Measurements from ENCODE around the gene CPSF3.

DNA sequence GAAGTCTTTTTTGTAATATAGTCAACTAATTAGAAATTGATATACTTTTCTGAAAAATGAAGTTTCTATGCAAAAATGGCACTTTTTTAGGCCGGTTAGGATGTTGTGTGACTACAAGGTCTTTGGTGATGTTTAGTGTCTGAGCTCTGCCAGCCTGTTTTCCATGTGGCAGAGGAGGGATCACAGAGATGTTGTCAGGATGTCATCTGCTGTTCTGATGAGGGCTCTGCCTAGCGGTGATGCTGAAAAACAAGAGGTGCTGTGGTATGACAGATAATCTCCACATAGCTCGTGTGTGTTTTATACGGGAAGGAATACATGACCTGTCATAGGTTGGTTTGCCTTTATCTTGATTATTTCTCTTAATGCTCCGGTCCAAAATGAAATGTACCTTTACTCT is 38.9 kb downstream of the CPSF3 start:
- TF ChIP-seq, protein P1, sequence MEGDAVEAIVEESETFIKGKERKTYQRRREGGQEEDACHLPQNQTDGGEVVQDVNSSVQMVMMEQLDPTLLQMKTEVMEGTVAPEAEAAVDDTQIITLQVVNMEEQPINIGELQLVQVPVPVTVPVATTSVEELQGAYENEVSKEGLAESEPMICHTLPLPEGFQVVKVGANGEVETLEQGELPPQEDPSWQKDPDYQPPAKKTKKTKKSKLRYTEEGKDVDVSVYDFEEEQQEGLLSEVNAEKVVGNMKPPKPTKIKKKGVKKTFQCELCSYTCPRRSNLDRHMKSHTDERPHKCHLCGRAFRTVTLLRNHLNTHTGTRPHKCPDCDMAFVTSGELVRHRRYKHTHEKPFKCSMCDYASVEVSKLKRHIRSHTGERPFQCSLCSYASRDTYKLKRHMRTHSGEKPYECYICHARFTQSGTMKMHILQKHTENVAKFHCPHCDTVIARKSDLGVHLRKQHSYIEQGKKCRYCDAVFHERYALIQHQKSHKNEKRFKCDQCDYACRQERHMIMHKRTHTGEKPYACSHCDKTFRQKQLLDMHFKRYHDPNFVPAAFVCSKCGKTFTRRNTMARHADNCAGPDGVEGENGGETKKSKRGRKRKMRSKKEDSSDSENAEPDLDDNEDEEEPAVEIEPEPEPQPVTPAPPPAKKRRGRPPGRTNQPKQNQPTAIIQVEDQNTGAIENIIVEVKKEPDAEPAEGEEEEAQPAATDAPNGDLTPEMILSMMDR (conservative IDR thresholded peaks at IDR 0.05): no peak
- TF ChIP-seq ZFX (IDR thresholded peaks at IDR 0.05): no peak
